ENCODE results near the gene BICDL2. TPM values are rescaled to one million over a fixed set of nuclear protein-coding genes. Genes with fewer than 3 reads are reported as not detected.

BICDL2 gene
- total and polyA plus RNA-seq, 8 donors, result 48.9 to 325 (median 71.9) TPM

- intact Hi-C loops (cut with DNase I), result no loop called here
- peak overlapping the region; percentile 97 to 100 (median 98) for H3K27ac ChIP-seq
- FAIRE-seq (no peak), DNase-seq (peak in 4 of 6 donors; percentile 76 to 88 (median 78)), ATAC-seq (peak in 2 of 4 donors; percentile 0 to 4)
- WGBS, 2 donors, result 14 to 34% methylated on average over 6 of the region's 6 CpGs
- TF ChIP-seq, protein P1, sequence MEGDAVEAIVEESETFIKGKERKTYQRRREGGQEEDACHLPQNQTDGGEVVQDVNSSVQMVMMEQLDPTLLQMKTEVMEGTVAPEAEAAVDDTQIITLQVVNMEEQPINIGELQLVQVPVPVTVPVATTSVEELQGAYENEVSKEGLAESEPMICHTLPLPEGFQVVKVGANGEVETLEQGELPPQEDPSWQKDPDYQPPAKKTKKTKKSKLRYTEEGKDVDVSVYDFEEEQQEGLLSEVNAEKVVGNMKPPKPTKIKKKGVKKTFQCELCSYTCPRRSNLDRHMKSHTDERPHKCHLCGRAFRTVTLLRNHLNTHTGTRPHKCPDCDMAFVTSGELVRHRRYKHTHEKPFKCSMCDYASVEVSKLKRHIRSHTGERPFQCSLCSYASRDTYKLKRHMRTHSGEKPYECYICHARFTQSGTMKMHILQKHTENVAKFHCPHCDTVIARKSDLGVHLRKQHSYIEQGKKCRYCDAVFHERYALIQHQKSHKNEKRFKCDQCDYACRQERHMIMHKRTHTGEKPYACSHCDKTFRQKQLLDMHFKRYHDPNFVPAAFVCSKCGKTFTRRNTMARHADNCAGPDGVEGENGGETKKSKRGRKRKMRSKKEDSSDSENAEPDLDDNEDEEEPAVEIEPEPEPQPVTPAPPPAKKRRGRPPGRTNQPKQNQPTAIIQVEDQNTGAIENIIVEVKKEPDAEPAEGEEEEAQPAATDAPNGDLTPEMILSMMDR (IDR thresholded peaks at IDR 0.05), result no peak
- H3K36me3 ChIP-seq, result peaks cover 0 to 5% (median 3%) of the 10 kb centered on the region in 3 donors
- H3K9me3 ChIP-seq, result no peaks in the 10 kb centered on the region
- peaks cover 15 to 34% (median 28%) of the 10 kb centered on the region in 3 donors for H3K4me1 ChIP-seq
- H3K27me3 ChIP-seq, result no peaks in the 10 kb centered on the region
- H3K4me3 ChIP-seq, result peak overlapping the region; percentile 34 to 87 (median 41)
Observed at GRCh38 chr16:3023415-3023668, 13.4 kb downstream of the BICDL2 start.

DNA sequence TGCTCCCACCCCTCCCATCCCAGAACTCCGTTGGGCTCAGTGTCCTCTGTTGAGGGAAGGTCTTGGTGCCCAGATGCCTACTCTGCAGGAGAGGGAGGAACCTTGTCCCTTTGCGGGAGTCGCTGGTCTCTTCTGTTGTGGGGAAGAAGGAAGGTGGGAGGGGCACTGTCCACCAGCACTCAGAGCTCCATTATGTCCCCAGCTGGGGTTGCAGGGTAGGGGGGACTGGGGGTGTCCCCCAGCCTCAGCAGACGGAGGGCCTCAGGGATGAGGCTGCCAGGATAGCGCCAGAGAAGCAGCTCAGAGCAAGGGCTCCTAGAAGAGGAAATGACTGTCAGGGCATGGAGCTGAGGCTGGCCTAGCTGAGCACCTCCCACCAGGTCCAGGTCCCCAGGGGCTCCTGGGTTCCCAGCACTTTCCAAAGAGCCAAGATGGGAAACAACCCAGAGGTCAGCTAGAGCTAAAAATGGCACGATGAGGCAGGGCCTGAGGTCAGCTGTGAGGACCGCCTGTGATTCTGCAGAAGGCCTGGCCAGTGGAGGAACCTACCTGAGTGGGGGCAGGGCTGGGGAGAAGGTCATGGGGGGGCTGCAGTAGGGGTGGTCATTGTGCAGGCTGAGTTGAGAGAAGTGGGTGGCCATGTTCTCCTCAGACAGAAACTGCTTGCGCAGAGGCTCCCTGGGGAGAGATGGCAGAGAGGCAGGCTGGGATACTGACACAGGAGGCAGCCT lies 13.9 kb downstream of the BICDL2 start:
- DNase-seq (peak in 4 of 6 donors; percentile 51 to 76 (median 63)), ATAC-seq (peak in 1 of 4 donors; percentile 1), FAIRE-seq (no peak)
- no peaks in the 10 kb centered on the region for H3K9me3 ChIP-seq
- H3K4me1 ChIP-seq, result peaks cover 15 to 35% (median 26%) of the 10 kb centered on the region in 3 donors
- TF ChIP-seq, protein P1 (IDR thresholded peaks at IDR 0.05), result no peak
- H3K4me3 ChIP-seq, result peak overlapping the region in 3 of 4 donors; percentile 40 to 87 (median 42)
- H3K27ac ChIP-seq, result peak overlapping the region; percentile 97 to 100 (median 98)
- 40 to 55% methylated on average over 7 to 8 of the region's 8 CpGs for WGBS, 2 donors
- H3K36me3 ChIP-seq, result peaks cover 0 to 5% (median 3%) of the 10 kb centered on the region in 3 donors
- intact Hi-C loops (cut with DNase I), result no loop called here
- no peaks in the 10 kb centered on the region for H3K27me3 ChIP-seq

GRCh38 chr16:3022208-3022683 lies 14.5 kb downstream of the BICDL2 start:
- Histone ChIP-seq H3K9me3 (no peaks in the 10 kb centered on the region), H3K4me1 (peaks cover 15 to 32% (median 25%) of the 10 kb centered on the region in 3 donors), H3K27ac (peak overlapping the region; percentile 97 to 100 (median 98)), H3K27me3 (no peaks in the 10 kb centered on the region), H3K36me3 (peaks cover 0 to 5% (median 3%) of the 10 kb centered on the region in 3 donors), H3K4me3 (peak overlapping the region in 3 of 4 donors; percentile 64 to 93 (median 87))
- peak; percentile 36 to 62 (median 44) for ATAC-seq
- peak; percentile 86 to 93 (median 91) for DNase-seq
- 15 to 19% methylated on average over 8 of the region's 8 CpGs for WGBS, 2 donors
- FAIRE-seq, result peak; percentile 17
- intact Hi-C loops (cut with DNase I), result no loop called here
- TF ChIP-seq, protein P1 (IDR thresholded peaks at IDR 0.05), result no peak

- H3K36me3 ChIP-seq, result peaks cover 0 to 4% (median 3%) of the 10 kb centered on the region in 3 donors
- 12 to 17% methylated on average over 20 to 25 of the region's 25 CpGs for WGBS, 2 donors
- TF ChIP-seq, protein P1 (IDR thresholded peaks at IDR 0.05), result peak in 3 of 4 donors; percentile 1 to 19 (median 15)
- H3K27ac ChIP-seq, result peak overlapping the region; percentile 97 to 100 (median 98)
- no peaks in the 10 kb centered on the region for H3K27me3 ChIP-seq
- FAIRE-seq (no peak), ATAC-seq (peak; percentile 30 to 59 (median 44)), DNase-seq (peak; percentile 83 to 92 (median 84))
- H3K4me3 ChIP-seq, result peak overlapping the region; percentile 63 to 93 (median 76)
- peaks cover 15 to 32% (median 25%) of the 10 kb centered on the region in 3 donors for H3K4me1 ChIP-seq
- intact Hi-C loops (cut with DNase I), result no loop called here
- H3K9me3 ChIP-seq, result no peaks in the 10 kb centered on the region
Observed at GRCh38 chr16:3021449-3022207, 15.1 kb downstream of the BICDL2 start.
